Esophagus mucosa (tissue), 1 donor: ENCODE data around the gene MMRN1. TPM values are rescaled to one million over a fixed set of nuclear protein-coding genes. Genes with fewer than 3 reads are reported as not detected.
A peak's percentile ranks its signal among the peaks of the same experiment; 100 is the strongest.

Experiments
- ATAC-seq: fragments of 200-7000 bp; cut with Tn5 transposase; one replicate; pipeline ENCODE4 v1.9.1; 2020
- total RNA-seq: library from RNA; stranded (reverse); gene quantifications from one replicate; pipeline ENCODE4 v1.2.4, GENCODE V29; 2023
- donor health status: DM: yes; HTN: yes; CAD: no.

MMRN1 gene, protein sequence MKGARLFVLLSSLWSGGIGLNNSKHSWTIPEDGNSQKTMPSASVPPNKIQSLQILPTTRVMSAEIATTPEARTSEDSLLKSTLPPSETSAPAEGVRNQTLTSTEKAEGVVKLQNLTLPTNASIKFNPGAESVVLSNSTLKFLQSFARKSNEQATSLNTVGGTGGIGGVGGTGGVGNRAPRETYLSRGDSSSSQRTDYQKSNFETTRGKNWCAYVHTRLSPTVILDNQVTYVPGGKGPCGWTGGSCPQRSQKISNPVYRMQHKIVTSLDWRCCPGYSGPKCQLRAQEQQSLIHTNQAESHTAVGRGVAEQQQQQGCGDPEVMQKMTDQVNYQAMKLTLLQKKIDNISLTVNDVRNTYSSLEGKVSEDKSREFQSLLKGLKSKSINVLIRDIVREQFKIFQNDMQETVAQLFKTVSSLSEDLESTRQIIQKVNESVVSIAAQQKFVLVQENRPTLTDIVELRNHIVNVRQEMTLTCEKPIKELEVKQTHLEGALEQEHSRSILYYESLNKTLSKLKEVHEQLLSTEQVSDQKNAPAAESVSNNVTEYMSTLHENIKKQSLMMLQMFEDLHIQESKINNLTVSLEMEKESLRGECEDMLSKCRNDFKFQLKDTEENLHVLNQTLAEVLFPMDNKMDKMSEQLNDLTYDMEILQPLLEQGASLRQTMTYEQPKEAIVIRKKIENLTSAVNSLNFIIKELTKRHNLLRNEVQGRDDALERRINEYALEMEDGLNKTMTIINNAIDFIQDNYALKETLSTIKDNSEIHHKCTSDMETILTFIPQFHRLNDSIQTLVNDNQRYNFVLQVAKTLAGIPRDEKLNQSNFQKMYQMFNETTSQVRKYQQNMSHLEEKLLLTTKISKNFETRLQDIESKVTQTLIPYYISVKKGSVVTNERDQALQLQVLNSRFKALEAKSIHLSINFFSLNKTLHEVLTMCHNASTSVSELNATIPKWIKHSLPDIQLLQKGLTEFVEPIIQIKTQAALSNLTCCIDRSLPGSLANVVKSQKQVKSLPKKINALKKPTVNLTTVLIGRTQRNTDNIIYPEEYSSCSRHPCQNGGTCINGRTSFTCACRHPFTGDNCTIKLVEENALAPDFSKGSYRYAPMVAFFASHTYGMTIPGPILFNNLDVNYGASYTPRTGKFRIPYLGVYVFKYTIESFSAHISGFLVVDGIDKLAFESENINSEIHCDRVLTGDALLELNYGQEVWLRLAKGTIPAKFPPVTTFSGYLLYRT
- total RNA-seq = 6.8 TPM

DNA sequence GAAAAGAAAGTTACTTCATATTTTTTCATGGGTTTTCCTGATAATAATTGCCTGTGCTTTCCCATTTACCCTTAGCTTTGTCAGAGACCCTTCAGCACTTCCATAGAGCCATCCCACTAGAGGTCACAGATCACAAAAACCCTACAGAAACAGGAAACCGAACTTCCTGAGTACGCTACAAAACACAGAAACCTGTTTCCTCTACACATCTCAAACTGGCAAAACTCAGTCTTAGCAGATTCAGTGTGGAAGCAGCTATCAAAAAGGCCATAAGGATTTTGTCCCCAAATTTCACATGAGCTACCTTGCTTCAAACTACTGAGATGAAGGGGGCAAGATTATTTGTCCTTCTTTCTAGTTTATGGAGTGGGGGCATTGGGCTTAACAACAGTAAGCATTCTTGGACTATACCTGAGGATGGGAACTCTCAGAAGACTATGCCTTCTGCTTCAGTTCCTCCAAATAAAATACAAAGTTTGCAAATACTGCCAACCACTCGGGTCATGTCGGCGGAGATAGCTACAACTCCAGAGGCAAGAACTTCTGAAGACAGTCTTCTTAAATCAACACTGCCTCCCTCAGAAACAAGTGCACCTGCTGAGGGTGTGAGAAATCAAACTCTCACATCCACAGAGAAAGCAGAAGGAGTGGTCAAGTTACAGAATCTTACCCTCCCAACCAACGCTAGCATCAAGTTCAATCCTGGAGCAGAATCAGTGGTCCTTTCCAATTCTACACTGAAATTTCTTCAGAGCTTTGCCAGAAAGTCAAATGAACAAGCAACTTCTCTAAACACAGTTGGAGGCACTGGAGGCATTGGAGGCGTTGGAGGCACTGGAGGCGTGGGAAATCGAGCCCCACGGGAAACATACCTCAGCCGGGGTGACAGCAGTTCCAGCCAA, at the start of gene MMRN1:
MMRN1 (plus strand) TSS at position 206 of the 902 bp plus-strand sequence; CDS start at position 324, 118 bp downstream.
- ATAC-seq = no peak

DNA sequence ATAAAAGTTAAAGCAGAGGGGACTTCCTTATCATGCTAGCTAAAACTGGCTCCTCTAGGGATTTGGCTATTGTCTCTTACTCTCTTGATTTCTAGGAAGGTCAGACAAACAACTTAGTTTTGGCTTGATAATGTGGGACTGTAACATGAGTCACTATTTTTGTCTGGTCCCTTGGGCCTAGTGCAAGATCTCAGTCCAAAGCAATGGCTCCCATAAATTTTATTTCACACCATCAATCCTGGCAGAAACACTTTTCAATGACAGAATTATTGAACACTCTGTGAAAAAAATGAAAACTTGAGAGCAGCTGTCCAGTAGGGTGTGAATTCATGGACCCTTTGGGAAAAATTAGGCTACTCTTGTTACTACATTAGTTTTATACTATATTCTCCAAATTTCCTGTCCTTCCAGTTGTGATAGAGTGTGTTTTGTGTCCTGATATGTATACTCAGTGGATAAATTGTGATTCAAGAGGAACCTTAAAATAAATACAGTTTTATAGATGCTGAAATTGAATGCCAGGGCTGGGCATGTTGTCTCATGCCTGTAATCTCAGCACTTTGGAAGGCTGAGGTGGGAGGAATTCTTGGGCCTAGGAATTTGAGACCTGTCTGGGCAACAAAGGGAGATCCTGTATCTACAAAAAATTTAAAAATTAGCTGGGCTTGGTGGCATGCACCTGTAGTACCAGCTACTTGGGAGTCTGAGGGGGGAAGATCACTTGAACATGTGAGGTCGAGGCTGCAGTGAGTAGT, 46.9 kb upstream of the MMRN1 start:
- ATAC-seq = no peak

DNA sequence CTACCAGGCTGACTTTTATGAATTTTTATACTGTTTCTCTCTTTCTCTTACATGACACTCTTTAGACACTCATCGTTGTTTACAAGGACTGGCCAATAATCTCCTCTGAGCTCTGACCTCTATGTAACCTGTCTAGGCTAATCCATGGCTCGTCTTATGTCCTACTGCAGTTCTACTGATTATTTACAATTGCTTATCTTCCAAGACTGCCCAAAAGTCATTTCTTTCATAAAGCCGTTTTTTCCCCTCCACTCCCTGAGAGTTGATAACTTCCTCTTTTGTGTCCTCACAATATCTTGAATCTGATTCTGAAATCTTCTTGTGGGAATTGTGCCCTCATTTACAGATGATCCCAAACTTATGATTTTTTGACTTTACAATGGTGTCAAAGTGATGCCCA, 39.4 kb upstream of the MMRN1 start:
- no peak for ATAC-seq

DNA sequence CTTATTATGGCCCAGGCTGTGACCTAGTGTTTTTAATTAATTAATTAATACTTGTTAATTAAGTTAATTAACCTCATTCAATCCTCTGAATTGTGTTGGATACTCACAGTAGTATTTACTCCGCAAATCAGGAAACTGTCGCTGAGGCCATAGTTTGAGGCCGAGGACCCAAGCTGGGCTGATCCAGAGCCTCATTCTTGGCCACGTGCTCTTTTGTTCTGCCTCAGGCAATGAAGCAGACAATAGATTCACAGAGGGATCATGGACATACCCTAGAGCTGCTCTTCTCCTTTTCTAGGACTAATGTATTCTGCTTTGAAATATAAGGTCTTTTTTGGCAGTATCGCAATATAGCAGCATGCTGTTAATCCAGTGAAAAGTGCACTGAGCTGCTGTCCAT, 33.7 kb upstream of the MMRN1 start:
- no peak for ATAC-seq

DNA sequence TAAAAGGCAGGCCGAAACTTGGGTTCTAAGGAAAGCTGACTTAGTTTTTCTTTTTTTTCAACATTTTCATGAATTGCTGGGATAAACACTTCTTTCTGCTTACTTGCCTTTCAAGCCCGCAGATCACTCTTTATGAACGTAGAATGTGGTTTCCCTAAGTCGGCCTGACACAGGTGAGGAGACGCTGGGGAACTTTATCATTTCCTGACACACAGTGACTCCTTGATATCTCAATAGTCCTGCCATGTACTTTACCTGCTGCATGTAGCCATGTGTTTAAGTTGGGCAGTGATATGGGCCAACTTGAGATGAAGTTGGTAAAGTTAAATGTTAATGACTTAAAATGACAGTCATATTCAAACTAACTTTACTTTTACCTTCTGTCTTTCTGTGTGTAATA, 31.1 kb upstream of the MMRN1 start:
- no peak for ATAC-seq

DNA sequence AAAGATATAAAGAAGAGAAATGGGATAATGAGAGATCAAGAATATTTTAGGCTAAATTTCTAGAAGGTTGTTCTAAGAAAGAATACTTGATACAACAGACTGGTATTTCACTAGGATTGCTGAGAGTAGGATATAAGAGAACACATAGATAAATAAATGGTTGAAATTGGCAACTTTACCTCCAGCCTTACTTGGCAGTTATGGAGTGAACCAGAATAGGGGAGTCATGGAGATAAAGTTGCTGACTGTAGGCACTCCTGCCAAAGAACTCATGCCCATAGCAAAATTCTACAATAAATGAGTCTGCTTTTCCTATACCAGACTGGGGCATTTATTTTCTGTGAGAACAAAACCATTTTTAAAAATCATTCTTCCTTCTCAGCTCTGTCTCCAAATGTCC, 26.4 kb upstream of the MMRN1 start:
- ATAC-seq = no peak

DNA sequence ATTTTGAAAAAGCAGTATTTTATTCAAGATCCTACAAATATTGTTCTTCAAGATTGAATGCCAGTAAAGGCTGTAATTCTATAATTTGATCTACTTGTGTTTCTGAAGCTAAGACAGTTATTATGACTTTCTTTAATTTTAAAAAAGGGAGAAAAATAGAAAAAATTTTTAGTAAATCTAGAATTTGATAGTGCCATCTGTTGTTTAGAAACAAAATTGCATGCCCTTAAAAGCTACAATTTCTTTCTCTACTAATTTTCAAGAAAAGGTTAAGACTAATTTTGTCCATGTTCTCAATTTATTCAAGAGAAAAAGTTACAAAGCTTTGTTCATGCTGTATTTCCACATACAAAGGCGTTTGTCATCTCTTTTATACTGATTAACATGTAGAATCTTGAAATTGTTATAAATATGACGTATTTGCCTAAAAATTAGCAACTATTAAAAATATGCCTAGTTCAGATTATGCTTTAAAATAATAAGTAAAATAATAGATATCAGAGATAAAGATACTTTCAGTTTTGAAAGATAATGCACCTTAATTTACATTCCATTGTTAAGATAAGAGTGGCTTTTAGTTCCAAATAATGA, 25.6 kb upstream of the MMRN1 start:
- ATAC-seq = no peak

DNA sequence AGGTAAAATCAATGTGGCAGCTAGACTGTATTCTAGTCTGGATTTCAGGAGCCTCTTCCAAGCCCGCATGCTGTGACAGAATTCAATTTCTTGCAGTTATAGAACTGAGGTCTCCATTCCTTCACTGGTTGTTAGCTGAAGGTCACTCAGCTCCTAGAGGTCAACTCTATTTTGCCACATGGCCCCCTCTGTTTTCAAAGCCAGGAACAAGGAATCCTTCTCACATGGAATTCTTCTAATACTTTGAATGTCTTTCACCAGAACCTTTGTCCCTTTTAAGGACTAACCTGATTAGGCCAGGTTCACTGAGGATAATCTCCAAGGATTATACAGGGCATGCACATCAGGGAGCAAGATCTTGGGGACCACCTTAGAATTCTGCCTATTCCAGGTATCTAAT, 23.4 kb upstream of the MMRN1 start:
- ATAC-seq = no peak

DNA sequence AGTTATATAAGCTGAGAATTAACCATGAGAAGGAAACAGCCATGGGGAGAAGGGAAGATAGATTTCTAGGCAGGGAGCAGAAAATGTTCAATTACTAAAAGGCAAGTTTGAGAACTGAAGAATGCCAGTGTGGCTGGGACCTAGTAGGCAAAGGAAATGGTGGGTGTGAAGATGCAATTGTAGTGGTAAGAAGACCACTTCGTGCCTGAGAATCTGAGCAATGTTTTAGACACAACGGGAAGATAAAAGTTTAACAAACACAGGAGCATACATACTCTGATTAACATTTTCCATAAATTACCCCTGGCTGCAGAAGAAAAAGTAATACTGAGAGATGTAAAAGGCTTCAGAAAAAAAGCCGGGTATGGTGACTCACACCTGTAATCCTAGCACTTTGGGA, 18.1 kb upstream of the MMRN1 start:
- ATAC-seq = no peak

DNA sequence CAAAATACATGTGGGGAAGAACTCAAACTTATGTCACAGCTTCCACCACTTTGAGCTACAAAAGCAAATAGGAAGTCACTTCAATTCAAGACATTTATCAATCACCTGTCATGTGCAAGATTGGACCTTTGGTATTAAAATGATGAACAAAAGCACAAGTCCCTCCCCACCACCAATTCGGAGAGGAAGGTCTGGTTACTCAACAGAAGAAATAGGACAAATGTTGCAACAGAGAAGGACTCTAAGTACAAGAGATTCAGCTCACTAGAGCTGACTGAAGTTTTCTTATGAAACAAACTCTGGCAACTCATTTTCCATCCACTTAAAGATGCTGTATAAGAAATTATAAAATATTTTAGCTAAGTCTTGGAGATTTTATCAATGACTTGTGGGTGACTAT, 16.0 kb upstream of the MMRN1 start:
- ATAC-seq = no peak

DNA sequence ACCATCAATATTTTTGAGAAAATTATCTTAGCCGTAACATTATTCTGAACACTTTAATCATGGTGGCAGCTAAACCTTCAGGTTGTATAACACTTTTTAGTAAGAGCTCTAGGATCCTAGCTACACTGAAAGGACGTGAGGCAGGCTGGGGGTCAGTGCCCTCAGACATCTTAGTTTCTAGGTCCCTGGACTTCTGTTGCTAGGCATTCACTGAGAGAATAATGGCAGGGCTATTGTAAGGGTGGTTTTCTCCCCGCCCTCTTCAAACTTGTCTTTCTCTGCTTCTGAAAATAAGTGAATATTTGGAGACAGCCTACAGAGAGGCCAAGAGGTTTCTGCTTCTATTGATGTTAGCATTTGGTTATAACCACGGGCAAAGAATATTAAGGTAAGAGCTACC, 15.4 kb upstream of the MMRN1 start:
- ATAC-seq = no peak

DNA sequence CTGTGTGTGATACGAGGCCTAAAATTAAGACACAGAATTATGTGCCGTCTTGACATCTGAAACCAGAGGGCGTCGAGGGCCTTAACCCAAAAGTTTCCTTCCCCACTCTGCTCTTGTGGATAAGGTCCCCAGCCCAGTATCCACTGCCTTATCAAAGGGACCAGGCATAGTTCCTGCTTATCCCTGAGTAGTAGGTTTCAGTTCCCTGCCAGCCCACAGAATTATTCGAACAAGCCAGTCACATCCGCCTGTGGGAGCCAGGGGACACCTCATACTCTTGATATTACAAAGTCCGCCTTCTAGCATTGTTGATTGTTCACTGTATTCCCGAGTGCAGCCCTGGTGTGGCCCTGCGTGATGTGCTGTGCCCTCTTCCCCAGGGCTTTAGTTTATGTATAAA, 5.4 kb upstream of the MMRN1 start:
- no peak for ATAC-seq

DNA sequence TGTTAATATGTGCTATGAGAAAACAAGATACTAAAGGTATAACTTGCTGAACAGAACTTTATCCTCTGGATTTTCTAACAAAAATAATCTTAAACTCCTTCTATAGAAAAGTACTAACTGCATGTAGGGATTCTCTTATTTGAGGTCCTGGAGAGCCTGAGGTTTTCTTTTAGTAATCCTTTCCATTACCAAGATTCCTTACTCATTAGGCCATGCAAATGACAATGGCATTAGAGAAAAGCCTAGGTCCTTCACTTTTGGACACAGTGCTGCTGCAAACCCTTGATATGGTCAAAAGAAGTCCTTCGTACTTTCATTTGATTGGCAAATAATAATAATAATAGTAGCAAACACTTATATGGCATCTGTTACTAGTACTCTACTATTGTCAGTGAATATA, 3.2 kb downstream of the MMRN1 start:
- no peak for ATAC-seq

DNA sequence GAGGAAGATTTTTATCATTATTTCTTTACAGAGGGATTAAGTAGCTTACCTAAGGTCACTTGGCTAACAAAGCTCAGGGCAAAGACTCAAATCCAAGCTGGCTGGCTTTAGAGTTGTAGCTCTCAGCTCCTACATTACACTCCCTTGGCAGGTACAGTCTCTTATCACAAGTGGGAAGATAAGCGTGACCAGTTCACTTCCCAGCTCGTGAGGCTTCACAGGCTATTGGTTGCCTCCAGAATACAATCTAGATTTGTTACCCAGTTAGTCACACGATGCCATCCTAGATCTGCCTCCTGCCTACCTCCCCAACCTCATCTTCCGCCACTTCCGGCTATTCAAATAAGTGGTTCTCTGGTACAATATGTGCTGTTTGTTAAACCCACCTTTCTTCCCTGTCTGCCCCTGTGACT, 3.7 kb downstream of the MMRN1 start:
- ATAC-seq = peak; percentile 63

DNA sequence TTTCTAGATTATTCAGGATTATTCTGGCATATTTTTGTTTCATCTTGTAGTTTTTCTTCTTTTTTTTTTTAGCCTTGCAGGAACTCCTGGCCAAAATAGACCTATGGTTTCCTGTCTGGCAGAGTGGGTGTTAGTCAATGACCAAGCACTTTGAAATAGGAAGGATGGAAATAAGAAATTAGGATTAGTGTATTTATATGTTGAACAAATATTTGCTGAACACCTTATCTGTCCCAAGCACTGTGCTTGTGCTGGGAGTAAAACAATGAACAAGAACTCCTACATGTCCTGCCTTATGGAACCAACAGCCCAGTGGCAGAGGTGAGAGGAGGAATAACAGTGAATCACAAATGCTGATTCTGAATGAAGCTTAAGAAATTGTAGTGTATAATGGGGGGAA, 4.5 kb downstream of the MMRN1 start:
- ATAC-seq = no peak

DNA sequence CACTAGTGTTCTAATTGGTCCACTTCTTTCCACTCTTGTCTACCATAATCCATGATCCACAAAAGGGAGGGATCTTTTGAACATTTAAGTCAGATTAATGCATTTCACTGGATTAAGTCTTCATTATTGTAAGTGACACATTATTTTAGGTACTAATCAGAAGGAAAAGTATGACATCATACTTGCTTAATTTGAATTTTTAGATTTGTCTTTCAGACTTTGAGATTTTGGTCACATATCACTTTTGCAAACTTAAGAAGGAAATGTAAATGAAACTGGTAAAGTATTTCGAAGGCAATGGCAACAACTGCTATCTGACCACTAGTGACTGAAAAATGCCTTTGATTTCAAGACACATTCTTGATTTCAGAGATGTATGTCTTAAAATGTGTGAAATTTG, 5.2 kb downstream of the MMRN1 start:
- no peak for ATAC-seq

DNA sequence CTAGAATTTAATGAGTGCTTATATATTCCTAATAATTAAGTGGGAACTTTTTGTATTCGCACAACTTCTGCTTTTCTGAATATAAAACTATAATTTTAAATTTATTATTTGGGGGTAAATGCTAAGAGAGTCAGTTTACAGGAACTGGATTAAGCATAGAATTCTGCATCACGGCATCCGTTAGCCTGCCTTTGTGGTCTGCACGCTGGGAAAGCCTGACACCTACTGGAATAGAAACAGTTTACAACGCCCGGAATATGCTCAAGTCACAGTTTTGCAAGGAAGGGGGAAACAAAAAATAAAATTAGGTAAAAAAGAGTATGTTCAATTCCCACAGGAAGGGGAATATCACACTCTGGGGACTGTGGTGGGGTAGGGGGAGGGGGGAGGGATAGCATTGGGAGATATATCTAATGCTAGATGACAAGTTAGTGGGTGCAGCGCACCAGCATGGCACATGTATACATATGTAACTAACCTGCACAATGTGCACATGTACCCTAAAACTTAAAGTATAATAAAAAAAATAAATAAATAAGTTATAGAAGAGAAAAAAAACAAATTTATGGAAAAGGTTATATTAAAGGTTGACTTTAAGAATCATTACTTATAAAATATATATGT, 7.3 kb downstream of the MMRN1 start:
- ATAC-seq = peak; percentile 68

DNA sequence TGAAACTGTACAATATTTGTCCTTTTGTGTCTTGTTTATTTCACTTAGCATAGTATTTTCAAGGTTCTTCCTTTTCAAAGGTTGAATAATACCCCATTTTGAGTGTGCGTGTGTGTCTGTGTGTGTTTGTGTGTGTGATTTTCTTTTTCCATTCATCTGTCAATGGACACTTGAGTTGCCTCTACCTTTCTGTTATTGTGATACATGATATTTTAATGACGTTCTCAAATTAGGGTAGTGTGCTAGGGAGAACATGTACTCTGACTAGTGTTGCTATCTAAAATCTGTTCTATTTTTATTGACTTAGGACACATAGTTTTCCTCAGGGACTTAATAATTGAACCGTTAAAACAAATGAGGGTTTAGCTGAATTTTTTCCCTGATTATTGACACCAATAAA, 9.9 kb downstream of the MMRN1 start:
- ATAC-seq = no peak

DNA sequence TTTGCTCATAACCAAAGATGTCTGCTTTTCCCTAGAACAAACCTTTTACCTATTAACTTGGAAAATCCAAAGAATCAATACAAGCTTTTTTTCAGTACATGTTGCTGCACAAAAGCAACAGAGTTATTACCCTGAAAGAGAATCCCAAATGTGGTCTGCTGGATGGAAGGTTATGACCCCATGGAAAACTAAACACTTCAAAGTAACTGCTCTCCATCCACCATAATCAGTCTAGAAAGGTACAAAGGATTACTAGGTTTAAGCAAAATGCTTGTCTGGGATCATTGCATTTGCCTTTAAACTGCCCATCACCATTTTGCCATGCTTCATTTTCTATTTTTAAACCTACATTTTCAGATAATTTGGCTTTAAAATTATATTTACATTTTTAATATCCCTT, 11.7 kb downstream of the MMRN1 start:
- ATAC-seq = no peak

DNA sequence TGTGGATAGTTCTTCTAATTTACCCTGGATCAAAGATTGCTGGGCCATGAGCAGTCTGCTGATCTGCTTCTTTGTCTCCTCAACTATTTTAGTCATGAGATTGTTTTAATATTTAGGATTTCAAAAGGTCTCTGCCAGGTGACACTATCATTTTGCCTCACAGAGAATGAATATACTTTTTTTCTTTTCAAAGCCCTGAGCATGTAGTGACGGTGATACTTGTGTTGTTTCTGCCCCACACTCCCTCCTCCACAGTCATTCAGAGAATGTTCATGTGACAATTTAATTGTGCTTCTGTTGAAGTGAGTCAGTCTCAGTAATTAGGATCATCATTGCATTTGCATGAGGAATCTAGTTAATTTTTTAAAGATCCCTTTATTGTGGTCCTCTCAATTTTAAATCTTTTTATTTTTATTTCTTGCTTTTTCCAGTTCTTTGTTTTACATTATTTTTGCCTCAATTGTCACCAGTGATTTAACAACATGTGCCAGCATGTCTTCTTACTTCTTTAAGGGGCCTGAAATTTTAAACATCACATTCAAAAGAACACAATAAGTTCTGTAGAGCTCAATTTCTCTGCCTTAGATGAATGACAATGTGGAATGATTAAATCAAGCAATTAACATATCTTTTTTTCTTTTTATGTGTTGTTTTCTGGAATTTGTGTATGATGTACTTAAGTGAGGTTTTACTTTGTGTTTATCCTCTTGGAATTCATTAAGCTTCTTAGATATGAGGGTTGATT, 12.3 kb downstream of the MMRN1 start:
- ATAC-seq = no peak
